ENCODE measurements around the gene ABHD8.

The ABHD8 gene

DNA sequence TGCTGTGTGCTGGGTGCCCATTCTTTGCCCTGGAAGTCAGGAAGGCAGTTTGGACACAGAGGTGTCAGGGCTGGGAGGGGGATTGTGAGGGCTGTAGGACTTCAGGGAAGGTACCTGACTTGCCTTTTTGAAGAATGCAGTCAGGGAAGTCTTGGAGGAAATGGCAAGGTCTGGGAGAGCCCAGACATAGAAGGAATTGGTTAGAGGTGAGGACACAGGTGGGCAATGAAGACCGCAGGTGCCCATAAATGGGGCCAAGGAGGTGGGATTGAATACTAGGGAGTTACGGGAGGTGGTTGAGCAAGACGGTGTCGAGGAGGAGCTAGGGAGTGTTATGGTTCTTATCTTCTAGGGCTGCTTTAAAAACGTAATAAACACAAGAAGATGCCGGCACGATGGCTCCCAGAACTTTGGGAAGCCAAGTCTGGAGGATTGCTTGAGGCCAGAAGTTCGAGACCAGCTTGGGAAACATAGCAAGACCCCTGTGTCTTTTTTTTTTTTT is 4.7 kb upstream of the ABHD8 start:
- TF ChIP-seq SUZ12 (IDR thresholded peaks at IDR 0.05; ENCODE audit: extremely low read depth, insufficient read depth, insufficient read length) (no peak), YY1 (IDR thresholded peaks at IDR 0.05; ENCODE audit: insufficient read depth, insufficient read length) (no peak), ZNF274 (IDR thresholded peaks at IDR 0.05; ENCODE audit: low read depth, low read length) (no peak)
- H3K9ac ChIP-seq (ENCODE audit: insufficient read length, low read depth), result no peak overlapping the region
- peaks cover 16% of the 10 kb centered on the region for H3K36me3 ChIP-seq (ENCODE audit: insufficient read depth, insufficient read length, low read length)
- peaks cover 23% of the 10 kb centered on the region for H3K4me1 ChIP-seq (ENCODE audit: insufficient read depth, insufficient read length)
- no peaks in the 10 kb centered on the region for H3K27me3 ChIP-seq (ENCODE audit: insufficient read depth, insufficient read length)
- no peak overlapping the region for H3K4me3 ChIP-seq (ENCODE audit: insufficient read length, low read depth)
- no peaks in the 10 kb centered on the region for H3K9me3 ChIP-seq (ENCODE audit: insufficient read depth, low read length)
- no peak for DNase-seq (ENCODE audit: low read depth, low spot score)

- H3K4me1 ChIP-seq (ENCODE audit: insufficient read depth, insufficient read length), result peaks cover 13% of the 10 kb centered on the region
- peak overlapping the region; percentile 96 for H3K9ac ChIP-seq (ENCODE audit: insufficient read length, low read depth)
- H3K27me3 ChIP-seq (ENCODE audit: insufficient read depth, insufficient read length), result no peaks in the 10 kb centered on the region
- H3K9me3 ChIP-seq (ENCODE audit: insufficient read depth, low read length), result no peaks in the 10 kb centered on the region
- H3K4me3 ChIP-seq (ENCODE audit: insufficient read length, low read depth), result peak overlapping the region; percentile 93
- no peak for TF ChIP-seq SUZ12 (IDR thresholded peaks at IDR 0.05; ENCODE audit: extremely low read depth, insufficient read depth, insufficient read length)
- TF ChIP-seq YY1 (IDR thresholded peaks at IDR 0.05; ENCODE audit: insufficient read depth, insufficient read length), result no peak
- no peak for TF ChIP-seq ZNF274 (IDR thresholded peaks at IDR 0.05; ENCODE audit: low read depth, low read length)
- peaks cover 16% of the 10 kb centered on the region for H3K36me3 ChIP-seq (ENCODE audit: insufficient read depth, insufficient read length, low read length)
- DNase-seq (ENCODE audit: low read depth, low spot score), result no peak
Observed at GRCh38 chr19:17306285-17306714, 3.1 kb upstream of the ABHD8 start.

- no peaks in the 10 kb centered on the region for H3K9me3 ChIP-seq (ENCODE audit: insufficient read depth, low read length)
- H3K4me1 ChIP-seq (ENCODE audit: insufficient read depth, insufficient read length), result peaks cover 13% of the 10 kb centered on the region
- TF ChIP-seq YY1 (IDR thresholded peaks at IDR 0.05; ENCODE audit: insufficient read depth, insufficient read length), result no peak
- TF ChIP-seq SUZ12 (IDR thresholded peaks at IDR 0.05; ENCODE audit: extremely low read depth, insufficient read depth, insufficient read length), result no peak
- TF ChIP-seq ZNF274 (IDR thresholded peaks at IDR 0.05; ENCODE audit: low read depth, low read length), result no peak
- H3K4me3 ChIP-seq (ENCODE audit: insufficient read length, low read depth), result peak within 1 kb of the TSS; percentile 93
- peaks cover 18% of the 10 kb centered on the region for H3K36me3 ChIP-seq (ENCODE audit: insufficient read depth, insufficient read length, low read length)
- no peaks in the 10 kb centered on the region for H3K27me3 ChIP-seq (ENCODE audit: insufficient read depth, insufficient read length)
- peak; percentile 99 for DNase-seq (ENCODE audit: low read depth, low spot score)
- peak within 1 kb of the TSS; percentile 96 for H3K9ac ChIP-seq (ENCODE audit: insufficient read length, low read depth)
Observed at GRCh38 chr19:17305517-17306284, 2.5 kb upstream of the ABHD8 start, which contains the start of gene MRPL34. MRPL34 (plus strand) TSS chr19:17305872; CDS start chr19:17305893, 21 bp downstream.

- no peak for DNase-seq (ENCODE audit: low read depth, low spot score)
- peak overlapping the region; percentile 76 for H3K9ac ChIP-seq (ENCODE audit: insufficient read length, low read depth)
- H3K4me3 ChIP-seq (ENCODE audit: insufficient read length, low read depth), result peak overlapping the region; percentile 5
- peaks cover 16% of the 10 kb centered on the region for H3K36me3 ChIP-seq (ENCODE audit: insufficient read depth, insufficient read length, low read length)
- H3K27me3 ChIP-seq (ENCODE audit: insufficient read depth, insufficient read length), result no peaks in the 10 kb centered on the region
- peaks cover 9% of the 10 kb centered on the region for H3K4me1 ChIP-seq (ENCODE audit: insufficient read depth, insufficient read length)
- no peaks in the 10 kb centered on the region for H3K9me3 ChIP-seq (ENCODE audit: insufficient read depth, low read length)
- no peak for TF ChIP-seq YY1 (IDR thresholded peaks at IDR 0.05; ENCODE audit: insufficient read depth, insufficient read length)
- no peak for TF ChIP-seq ZNF274 (IDR thresholded peaks at IDR 0.05; ENCODE audit: low read depth, low read length)
- TF ChIP-seq SUZ12 (IDR thresholded peaks at IDR 0.05; ENCODE audit: extremely low read depth, insufficient read depth, insufficient read length), result no peak
Observed at GRCh38 chr19:17305216-17305516, 1.9 kb upstream of the ABHD8 start.

- no peak overlapping the region for H3K4me3 ChIP-seq (ENCODE audit: insufficient read length, low read depth)
- H3K36me3 ChIP-seq (ENCODE audit: insufficient read depth, insufficient read length, low read length), result peaks cover 16% of the 10 kb centered on the region
- H3K4me1 ChIP-seq (ENCODE audit: insufficient read depth, insufficient read length), result peaks cover 9% of the 10 kb centered on the region
Observed at GRCh38 chr19:17304386-17305215, 1.4 kb upstream of the ABHD8 start.

DNA sequence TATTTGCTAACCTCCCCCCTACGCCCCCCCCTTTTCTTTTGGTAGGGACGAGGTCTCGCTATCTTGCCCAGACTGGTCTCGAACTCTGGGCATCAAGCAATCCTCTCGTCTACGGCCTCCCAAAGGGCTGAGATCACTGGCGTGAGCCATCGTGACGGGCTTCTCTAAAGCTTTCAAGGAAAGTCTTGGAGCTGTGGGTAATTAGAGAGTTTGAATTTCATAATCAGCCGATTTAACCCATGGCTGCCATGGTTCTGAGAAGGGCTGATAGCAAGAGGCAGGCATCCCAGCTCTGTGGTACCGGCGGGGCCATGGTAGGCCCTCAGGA is 679 bp upstream of the ABHD8 start:
- no peak for DNase-seq (ENCODE audit: low read depth, low spot score)
- Histone ChIP-seq H3K4me3 (ENCODE audit: insufficient read length, low read depth) (no peak overlapping the region), H3K4me1 (ENCODE audit: insufficient read depth, insufficient read length) (peaks cover 9% of the 10 kb centered on the region), H3K27me3 (ENCODE audit: insufficient read depth, insufficient read length) (no peaks in the 10 kb centered on the region), H3K36me3 (ENCODE audit: insufficient read depth, insufficient read length, low read length) (peaks cover 16% of the 10 kb centered on the region), H3K9me3 (ENCODE audit: insufficient read depth, low read length) (no peaks in the 10 kb centered on the region), H3K9ac (ENCODE audit: insufficient read length, low read depth) (no peak overlapping the region)
- TF ChIP-seq YY1 (IDR thresholded peaks at IDR 0.05; ENCODE audit: insufficient read depth, insufficient read length) (no peak), SUZ12 (IDR thresholded peaks at IDR 0.05; ENCODE audit: extremely low read depth, insufficient read depth, insufficient read length) (no peak), ZNF274 (IDR thresholded peaks at IDR 0.05; ENCODE audit: low read depth, low read length) (no peak)

More at GRCh38 chr19:17304386-17305215, 1.4 kb upstream of the ABHD8 start:
- no peak for DNase-seq (ENCODE audit: low read depth, low spot score)
- Histone ChIP-seq H3K27me3 (ENCODE audit: insufficient read depth, insufficient read length) (no peaks in the 10 kb centered on the region), H3K9ac (ENCODE audit: insufficient read length, low read depth) (peak overlapping the region; percentile 76), H3K9me3 (ENCODE audit: insufficient read depth, low read length) (no peaks in the 10 kb centered on the region)
- no peak for TF ChIP-seq YY1 (IDR thresholded peaks at IDR 0.05; ENCODE audit: insufficient read depth, insufficient read length)
- no peak for TF ChIP-seq SUZ12 (IDR thresholded peaks at IDR 0.05; ENCODE audit: extremely low read depth, insufficient read depth, insufficient read length)
- TF ChIP-seq ZNF274 (IDR thresholded peaks at IDR 0.05; ENCODE audit: low read depth, low read length), result no peak
